ENCODE results near the gene EPPIN.
A peak's percentile ranks its signal among the peaks of the same experiment; 100 is the strongest.

The EPPIN gene

DNA sequence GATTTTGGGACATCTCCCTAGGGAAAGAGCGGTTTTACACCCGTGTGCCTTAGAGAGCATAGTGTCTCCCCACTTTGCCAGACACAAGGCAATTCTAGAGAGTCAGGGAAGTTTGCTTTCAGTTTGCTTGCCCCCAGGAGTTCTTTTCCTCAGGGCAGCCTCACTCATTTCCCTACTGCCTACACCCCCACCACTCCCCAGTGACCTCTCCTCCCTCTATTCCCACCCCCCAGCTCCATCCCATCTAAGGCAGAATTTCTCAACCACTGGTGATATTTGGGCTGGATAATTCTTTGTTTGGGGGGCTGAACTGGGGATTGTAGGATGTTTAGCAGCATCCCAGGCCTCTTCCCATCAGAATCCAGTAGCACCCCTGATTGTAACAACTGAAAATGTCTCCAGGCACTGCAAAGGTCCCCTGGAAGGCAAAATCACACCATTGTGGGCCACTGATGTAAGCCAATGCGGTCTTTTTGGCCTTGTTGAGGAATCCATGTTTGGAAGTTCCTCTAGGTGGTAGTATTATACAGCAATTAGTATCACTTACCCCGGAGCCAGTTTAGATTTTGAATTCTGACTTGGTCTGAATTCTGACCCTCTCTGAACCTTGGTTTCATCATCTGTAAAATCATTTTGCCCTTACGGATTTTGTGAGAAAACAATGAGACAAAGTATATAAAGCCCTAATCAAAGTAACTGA lies 1.3 kb downstream of the EPPIN start:
- peak; percentile 7 for DNase-seq (ENCODE audit: low read depth)
- no peak overlapping the region for H3K4me3 ChIP-seq (ENCODE audit: low read depth, low read length)

DNA sequence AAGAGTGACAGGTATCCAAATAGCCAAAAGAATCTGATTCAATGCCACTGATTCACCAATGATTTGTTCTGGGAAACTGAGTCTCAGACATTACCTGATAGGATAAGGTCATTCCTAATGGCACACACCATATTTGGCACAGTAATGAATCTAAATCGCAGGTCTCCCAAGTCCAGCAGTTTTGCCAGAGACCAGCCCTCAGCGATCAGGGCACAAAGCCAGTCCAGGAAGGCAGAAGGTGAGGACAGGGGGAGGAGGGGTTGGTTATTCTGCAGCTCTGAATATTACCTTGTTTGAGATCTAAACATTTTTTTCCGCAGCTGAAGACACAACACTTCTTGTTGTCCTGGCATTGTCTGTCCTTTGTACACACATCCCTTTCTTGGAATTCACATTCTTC lies 1.9 kb downstream of the EPPIN start:
- no peak overlapping the region for H3K4me3 ChIP-seq (ENCODE audit: low read depth, low read length)
- DNase-seq (ENCODE audit: low read depth) = no peak

DNA sequence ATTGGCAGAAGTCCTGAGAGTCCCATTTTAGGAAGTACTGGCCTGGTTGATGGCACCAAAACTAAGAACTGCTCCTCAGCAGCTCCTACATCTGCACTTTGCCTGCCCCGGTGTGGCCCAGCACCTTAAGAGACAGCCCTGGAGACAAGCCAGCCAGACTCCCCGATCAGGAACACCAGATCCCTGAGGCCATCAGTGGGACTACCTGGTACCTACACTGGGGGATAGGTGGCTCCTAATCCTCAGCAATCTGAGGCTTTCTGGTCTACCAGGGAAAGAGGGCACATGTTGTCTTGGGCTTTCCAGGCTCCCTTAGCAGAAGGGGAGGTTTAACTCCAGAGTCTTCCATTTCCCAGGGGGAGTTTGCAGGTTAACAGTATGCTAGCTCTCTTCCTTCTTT lies 7.8 kb downstream of the EPPIN start, which contains the start of gene WFDC6:
Gene WFDC6 (minus strand): TSS at position 101 of the 400 bp plus-strand sequence. CDS start 75 bp downstream, at position 26.
- no peak for DNase-seq (ENCODE audit: low read depth)
- H3K4me3 ChIP-seq (ENCODE audit: low read depth, low read length) = no peak within 1 kb of the TSS

DNA sequence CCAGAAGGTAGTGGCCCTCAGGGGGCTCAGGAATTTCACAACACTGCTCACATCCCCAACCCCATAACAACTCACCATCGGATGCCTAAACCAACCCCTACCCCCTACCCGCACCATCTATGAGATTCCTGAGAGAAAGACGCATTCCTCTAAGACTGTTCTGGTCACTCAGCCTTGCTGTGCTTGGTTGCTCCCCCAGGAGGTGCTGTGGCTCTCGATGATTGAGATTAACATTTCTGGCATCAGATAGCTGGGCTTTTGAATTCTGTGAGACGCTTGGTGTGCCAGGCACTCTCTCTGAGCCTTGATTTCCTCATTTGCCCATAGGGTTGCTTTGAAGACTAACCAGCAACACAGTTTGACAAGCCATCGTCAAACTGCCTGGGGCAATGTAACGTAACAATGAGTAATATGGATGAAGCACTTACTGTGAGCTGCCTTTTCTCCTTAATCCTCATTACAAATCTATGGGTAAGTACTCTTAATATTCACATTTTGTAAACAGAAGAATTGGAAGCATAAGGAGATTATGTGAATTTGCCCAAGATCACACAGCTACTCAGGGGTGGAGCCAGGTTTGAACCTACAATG lies 8.9 kb downstream of the EPPIN start:
- no peak overlapping the region for H3K4me3 ChIP-seq (ENCODE audit: low read depth, low read length)
- no peak for DNase-seq (ENCODE audit: low read depth)

DNA sequence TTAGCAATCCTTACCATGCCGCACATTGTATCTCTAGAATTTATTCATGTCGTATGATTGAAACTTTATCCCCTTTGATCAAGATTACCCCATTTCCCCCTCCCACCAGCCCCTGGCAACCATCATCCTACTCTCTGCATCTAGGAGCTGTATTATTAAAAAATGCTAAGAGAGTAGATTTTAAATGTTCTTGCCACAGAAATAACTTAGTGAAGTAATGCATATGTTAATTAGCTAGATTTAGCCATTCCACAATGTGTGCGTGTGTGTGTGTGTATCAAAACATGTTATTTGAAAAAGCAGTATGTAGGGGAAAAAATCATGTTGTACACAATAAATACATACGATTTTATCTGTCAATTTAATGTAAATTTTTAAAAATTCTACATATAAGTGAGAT lies 19.9 kb downstream of the EPPIN start:
- H3K4me3 ChIP-seq (ENCODE audit: low read depth, low read length) = no peak overlapping the region
- DNase-seq (ENCODE audit: low read depth) = no peak

DNA sequence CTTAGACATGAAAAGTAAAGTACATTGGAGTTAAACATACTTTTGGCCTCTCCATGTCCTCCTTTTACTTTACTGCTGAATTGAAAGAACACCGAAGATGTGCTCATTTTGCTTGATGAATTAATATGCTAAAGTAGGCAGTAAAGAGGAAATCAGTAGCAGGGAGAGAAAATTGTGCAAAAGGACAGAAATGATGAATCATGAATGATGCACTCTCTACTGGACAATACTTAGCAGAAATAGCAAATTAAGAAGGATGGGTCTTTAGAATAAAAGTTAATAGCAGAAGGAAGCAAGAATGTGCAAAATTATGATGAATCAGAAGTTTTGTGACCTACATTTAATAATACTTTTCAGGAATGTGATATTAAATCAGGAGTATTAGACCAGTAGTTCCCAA lies 23.4 kb downstream of the EPPIN start:
- no peak for DNase-seq (ENCODE audit: low read depth)
- no peak overlapping the region for H3K4me3 ChIP-seq (ENCODE audit: low read depth, low read length)

DNA sequence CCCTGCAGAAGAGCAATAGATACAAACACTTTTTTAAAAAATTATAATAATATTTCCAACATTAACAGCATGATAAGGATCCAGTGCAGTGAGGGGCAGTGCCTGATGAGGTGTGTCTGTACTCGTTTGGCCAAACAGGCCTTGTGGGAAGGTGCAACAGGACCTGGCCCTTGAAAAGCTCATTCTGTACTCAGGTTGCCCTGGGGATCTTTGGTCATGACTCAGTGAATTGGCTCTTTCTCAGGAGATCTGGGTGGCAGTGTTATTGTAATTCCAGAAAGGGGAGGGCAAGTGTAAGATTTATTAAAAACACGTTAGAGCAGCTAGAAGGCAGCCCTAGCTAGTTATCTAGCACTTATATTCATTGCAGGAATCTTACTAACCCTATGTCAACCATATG lies 28.9 kb downstream of the EPPIN start:
- no peak overlapping the region for H3K4me3 ChIP-seq (ENCODE audit: low read depth, low read length)
- no peak for DNase-seq (ENCODE audit: low read depth)

DNA sequence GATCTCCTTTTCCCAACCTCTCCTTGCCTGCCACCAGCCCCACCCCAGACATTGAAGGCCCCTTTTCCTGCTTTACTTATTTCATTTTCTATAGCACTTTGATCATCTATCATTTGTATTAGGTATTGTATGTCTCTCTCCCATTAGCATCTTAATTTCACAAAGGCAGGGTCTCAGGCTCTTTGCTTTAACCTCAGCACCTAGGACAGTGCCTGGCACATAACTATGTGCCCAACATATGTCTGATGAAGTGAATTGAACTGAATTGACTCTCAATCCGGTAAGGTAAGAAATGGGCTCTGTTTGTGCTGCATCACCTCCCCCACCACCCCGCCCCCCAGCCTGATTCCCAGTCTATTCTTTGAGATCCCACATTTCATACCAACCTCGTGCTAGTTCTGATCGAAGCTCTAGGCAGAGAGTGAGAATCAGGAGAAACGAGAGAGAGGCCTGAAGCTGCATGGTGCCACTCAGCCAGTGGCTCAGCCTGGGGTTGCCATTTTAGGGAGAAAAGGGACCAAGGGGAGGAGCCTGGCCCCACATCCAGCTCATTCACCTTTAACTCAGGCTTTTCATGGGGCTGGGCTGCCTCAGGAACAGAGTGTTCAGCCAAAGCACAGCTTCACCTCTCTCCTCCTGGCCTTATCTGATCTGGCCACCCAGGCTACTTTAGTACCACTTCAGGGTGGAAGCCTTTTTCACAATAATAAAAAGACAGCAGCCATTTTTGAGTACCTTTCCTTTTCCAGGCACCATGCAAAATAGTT lies 31.9 kb downstream of the EPPIN start, which contains the start of gene SPINT3:
Gene SPINT3 (minus strand): TSS at position 476 of the 767 bp plus-strand sequence. CDS start 14 bp downstream, at position 462.
- no peak within 1 kb of the TSS for H3K4me3 ChIP-seq (ENCODE audit: low read depth, low read length)
- DNase-seq (ENCODE audit: low read depth) = no peak

DNA sequence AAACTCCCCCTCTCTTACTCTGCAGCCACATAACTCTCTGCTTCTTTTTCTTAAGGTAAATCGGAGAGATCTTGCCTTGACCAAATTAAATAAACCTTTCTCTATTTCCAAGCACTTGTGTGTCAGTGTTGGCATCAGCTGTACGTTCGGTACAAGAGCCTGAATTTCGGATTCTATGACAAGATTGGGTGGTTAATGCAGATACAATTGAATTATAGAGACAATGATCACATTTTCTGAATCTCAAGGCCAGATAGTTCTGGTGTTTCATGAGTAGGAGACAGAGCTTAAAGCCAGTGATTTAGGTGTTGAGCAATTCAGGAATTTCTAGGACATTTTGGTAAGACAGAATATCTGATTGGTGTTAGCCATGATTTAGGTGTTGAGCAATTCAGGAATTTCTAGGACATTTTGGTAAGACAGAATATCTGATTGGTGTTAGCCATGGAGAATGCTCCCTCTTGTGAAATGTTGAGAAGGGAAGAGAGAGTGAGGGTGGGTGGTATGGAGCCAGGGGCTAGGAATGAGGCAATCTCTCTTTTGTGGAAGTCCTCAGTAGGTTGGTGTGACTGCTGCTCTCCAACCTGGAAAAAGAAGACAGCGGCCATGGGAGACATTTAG lies 36.8 kb downstream of the EPPIN start:
- no peak for DNase-seq (ENCODE audit: low read depth)
- H3K4me3 ChIP-seq (ENCODE audit: low read depth, low read length) = no peak overlapping the region

DNA sequence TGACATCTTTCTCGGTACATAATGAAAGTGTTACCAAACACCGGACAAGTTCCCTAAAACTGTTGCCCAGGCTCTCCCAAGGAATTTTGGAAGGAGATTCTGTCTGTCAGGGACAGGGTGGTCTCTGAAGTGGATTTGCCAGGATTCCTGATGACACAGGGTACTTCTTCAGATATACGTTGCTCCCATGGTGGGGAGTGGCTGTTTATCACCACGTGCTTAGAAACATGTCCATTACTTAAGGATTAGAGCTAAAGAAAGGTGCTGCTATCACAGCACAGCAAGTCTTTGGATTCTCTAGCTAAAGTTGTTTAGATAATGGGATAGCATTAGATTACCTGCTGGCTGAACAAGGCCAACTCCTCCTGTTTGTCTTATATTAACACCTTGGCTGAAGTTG lies 38.1 kb downstream of the EPPIN start:
- H3K4me3 ChIP-seq (ENCODE audit: low read depth, low read length) = no peak overlapping the region
- no peak for DNase-seq (ENCODE audit: low read depth)

DNA sequence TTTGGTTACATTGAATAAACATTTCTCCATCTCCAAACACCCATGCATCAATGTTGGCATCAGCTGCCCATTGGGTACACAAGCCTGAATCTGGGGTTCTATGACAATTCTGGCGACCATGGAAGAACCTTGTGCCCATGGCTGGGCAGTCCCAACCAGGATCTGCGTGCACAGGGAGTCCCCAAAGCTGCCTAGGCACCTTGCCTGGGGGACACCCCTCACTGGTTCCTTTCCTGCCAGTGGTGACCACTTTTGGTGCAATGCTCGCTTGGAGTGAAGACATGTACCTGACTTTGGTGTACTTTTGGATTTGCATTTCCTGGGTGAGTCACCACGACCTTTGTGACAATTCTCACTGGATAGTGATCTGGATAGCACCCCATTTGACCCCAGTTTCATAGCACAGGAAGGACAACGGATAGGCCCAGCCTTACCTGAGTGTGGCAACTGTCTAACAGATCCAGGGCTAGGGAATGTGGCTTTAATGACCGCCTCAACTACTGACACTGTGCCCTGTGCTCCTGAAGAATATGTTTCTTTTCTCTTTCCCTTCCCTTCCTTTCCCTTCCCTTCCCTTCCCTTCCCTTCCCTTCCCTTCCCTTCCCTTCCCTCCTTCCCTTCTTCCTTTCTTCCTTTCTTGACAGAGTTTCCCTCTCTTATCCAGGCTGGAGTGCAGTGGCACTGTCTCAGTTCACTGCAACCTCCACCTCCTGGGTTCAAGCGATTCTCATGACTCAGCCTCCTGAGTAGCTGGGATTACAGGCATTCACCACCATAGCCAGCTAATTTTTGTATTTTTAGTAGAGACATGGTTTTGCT lies 38.9 kb downstream of the EPPIN start:
- DNase-seq (ENCODE audit: low read depth) = no peak
- H3K4me3 ChIP-seq (ENCODE audit: low read depth, low read length) = no peak overlapping the region

DNA sequence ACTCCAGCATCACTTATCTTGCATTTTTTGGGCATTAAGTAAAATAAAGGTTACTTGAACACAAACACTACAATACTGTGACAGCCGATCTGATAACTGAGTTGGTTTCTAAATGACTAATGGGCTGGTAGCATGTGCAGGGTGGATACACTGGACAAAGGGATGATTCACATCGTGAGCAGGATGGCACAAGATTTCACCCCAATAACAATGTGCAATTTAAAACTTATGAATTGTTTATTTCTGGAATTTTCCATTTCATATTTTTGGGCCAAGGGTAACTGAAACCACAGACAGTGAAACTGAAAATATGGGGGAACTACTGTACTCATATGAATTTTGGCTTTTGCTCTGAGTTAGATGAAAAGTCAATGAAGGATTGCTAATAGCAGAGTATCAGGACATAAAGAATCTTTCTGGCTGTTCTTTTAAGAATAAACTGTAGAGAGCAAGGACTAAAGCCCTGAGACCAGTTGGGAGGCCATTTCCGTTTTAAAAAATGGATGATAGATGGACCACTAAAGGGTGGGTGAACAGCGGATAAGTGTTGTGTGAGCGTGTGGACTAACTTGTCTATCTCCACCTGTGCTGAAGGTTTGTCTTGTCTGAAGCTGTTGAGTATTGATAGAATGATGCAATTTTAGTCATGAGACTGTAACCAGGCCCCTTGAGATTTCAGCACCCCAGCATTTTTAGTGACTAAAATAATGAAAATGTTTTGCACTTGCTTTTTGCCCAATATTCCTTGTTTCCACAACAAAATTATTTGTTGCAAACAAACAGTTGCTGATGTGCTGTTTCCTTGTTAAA lies 40.0 kb downstream of the EPPIN start:
- H3K4me3 ChIP-seq (ENCODE audit: low read depth, low read length) = no peak overlapping the region
- no peak for DNase-seq (ENCODE audit: low read depth)

DNA sequence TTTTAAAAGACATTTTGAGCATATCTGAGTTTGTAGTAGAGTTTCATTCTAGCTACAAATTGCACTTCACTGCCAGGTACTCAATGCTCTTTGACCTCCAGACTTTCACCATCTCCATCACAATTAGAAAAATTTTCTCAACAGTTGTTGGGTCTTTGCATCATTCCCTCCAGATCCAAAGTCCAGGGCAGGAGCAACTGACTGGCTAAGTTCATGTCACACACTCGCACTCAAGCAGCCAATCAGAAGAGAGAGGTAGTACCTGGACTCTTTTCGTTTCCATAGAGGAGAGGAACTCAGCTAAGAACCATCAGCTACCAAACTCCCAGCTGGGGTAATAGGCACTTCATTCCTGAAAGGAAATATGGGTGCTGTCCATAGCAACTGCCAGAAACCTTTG lies 40.8 kb downstream of the EPPIN start:
- H3K4me3 ChIP-seq (ENCODE audit: low read depth, low read length) = no peak overlapping the region
- DNase-seq (ENCODE audit: low read depth) = no peak

DNA sequence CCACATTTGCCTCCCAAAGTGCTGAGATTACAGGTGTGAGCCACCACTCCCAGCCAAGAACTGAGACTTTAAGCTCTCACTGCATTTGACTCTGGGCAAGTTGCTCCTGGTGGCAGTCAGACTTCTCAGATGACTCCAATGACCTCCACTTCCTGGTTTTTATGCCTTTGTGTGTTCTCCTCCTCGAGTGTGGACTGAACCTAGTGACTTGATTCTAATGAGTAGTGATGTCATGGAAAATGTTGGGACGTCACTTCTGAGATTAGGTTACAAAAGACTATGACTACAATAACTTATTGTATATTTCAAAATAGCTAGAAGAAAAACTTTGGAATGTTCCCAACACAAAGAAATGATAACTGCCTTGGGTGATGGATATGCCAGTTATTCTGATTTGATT lies 43.8 kb downstream of the EPPIN start:
- no peak for DNase-seq (ENCODE audit: low read depth)
- H3K4me3 ChIP-seq (ENCODE audit: low read depth, low read length) = no peak overlapping the region

DNA sequence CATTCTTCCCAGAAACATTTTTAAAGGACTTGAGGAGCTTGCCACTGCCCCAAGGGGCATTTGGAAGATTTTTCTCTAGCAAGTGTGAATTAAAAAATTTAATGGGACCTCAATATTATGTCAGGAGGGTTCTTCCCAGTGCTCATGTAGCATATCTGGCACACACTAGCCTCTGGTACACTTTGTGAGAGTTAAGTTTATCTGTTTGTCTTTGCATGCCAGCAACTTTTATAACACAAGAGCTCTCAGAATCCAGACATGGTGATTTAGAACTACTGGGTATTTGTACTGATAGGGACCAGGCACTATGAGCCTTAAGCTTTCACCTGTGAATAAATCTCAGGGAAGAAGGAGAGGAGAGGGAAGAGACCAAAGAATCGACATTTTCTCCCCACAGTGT lies 44.6 kb downstream of the EPPIN start:
- no peak for DNase-seq (ENCODE audit: low read depth)
- no peak overlapping the region for H3K4me3 ChIP-seq (ENCODE audit: low read depth, low read length)

DNA sequence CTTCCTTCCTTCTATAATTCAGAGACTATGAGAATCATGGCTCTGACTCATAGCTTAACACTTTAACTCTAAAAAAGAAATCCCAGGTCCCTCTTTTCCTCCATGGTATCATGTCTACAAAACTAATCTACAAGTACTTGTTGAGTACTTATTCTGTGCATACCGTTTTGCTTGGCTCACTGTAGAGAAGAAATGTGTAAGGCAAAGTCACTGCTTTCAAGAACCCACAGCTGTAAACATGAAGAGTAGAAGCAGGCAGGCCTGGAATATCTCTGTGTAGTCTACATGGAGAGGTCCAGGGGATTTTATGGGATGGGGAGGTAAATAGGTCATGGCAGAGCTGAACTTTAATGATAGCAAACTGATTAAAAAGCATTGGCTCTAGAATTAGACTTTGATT lies 45.6 kb downstream of the EPPIN start:
- no peak overlapping the region for H3K4me3 ChIP-seq (ENCODE audit: low read depth, low read length)
- DNase-seq (ENCODE audit: low read depth) = no peak

DNA sequence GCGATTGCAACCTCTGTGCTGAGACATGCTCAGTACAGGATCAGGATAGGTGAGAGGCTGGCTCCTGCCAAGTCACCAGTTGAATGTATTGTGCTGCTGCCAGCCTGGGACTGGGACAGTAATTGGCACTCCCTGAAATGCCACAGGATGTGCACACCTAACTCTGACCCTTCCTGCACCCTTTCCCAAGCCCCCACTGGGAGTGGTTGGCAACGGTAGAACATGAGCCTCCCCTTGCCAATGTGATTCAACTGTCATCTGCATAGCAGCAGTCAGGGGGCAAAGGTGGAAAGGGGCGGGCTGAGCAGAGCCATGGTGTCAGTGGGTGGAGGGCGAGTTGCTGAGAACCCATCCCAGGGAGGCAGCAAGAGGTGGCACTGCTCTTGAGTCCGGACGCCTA lies 47.2 kb downstream of the EPPIN start:
- H3K4me3 ChIP-seq (ENCODE audit: low read depth, low read length) = no peak overlapping the region
- no peak for DNase-seq (ENCODE audit: low read depth)

DNA sequence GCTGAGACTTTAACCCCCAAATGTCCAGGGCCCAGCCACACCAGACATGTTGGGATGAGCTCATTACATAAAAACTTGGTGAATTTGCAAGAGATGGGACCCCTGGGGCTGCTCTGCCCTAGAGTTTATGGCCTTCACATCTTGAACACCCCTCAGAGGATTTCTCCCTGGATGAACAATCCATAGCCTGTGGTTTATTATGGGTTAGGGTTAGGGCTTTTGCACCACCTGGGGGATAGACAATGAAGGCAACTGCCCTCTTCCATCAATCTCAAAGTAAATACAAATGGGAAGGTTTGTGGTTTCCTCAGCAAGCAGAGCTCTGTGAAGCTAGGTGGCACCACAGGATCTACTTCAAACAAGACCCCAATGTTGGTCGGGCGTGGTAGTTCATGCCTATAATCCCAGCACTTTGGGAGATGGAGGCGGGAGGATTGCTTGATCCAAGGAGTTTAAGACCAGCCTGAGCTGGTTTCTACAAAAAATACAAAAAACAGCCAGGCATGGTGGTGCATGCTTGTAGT lies 49.2 kb downstream of the EPPIN start:
- no peak overlapping the region for H3K4me3 ChIP-seq (ENCODE audit: low read depth, low read length)
- DNase-seq (ENCODE audit: low read depth) = no peak
